K562 (cell line): ENCODE data around the gene PGAP3. TPM values are rescaled to one million over a fixed set of nuclear protein-coding genes. Genes with fewer than 3 reads are reported as not detected.
A peak's percentile ranks its signal among the peaks of the same experiment; 100 is the strongest.

Experiments
- ATAC-seq: fragments of 200-7000 bp; cut with Tn5 transposase; 3 replicates; pipeline ENCODE4 v1.9.1; 2020; ENCODE audit warnings: moderate library complexity
- BruUV-seq: library from RNA; stranded (reverse); fragments of 400-500 nt; replicated peaks from 2 replicates; lab custom pipeline; 2021; lab: Mats Ljungman, UMichigan
- CTCF ChIA-PET: fragments of 300-600 bp; formaldehyde crosslinking; extraction: SDS; loops from one replicate; lab custom pipeline; 2021; ENCODE audit warnings: low intra/inter-chr PET ratio; lab: Yijun Ruan, JAX
- POLR2A ChIA-PET: fragments of 300-600, 350-650 bp; sonication (Branson Sonifier 250); formaldehyde crosslinking; extraction: SDS; loops from one replicate; lab custom pipeline; 2021; ENCODE audit warnings: antibody characterized with exemption, inconsistent platforms; lab: Yijun Ruan, JAX
- DNase-seq, 4 experiments: peaks; one replicate each; pipeline versions ENCODE4 v3.0.0 to v3.0.0-alpha.2; 2011 to 2018; ENCODE audit warnings: low spot score in 3 of 4, mixed read lengths in 3 of 4; ENCODE audit errors: extremely low read depth in 1 of 4
- FAIRE-seq: peaks from 2 replicates; lab custom pipeline; 2011; peaks lifted over from hg19 to GRCh38; lab: Jason Lieb, UNC
- H2AFZ ChIP-seq: 2 replicates; pipeline ENCODE4 v1.6.0; 2011; ENCODE audit warnings: low read depth, low read length, control low read depth, inconsistent platforms
- H3K27ac ChIP-seq: fragments of 200-600 bp; 3 replicates; pipeline ENCODE4 v1.8.0; 2011; ENCODE audit warnings: low read depth, mild to moderate bottlenecking, control low read depth, inconsistent platforms, low read length, moderate library complexity, mixed read lengths; ENCODE audit errors: extremely low read depth
- H3K27me3 ChIP-seq, 2 experiments: fragments of 300-600 bp in 1 of 2; 2 replicates in 1 of 2; 3 replicates in 1 of 2; pipeline versions ENCODE4 v1.6.0 to v1.8.0; 2011; ENCODE audit warnings: inconsistent platforms in 2 of 2, low read length in 2 of 2, mild to moderate bottlenecking in 1 of 2, mixed read lengths in 1 of 2, moderate library complexity in 1 of 2; ENCODE audit not compliant: control insufficient read depth in 2 of 2, insufficient read depth in 2 of 2
- H3K36me3 ChIP-seq: fragments of 300-600 bp; 3 replicates; pipeline ENCODE4 v1.8.0; 2011; ENCODE audit warnings: mild to moderate bottlenecking, low read length, inconsistent platforms; ENCODE audit not compliant: control insufficient read depth, insufficient read depth
- H3K4me1 ChIP-seq, 2 experiments: fragments of 200-600 bp in 1 of 2; replicated peaks in 1 of 2; 2 replicates in 1 of 2; 3 replicates in 1 of 2; pipeline versions ENCODE4 v1.5.1 to v1.8.0; 2011; ENCODE audit warnings: inconsistent platforms in 2 of 2, low read length in 2 of 2, mild to moderate bottlenecking in 1 of 2, mixed read lengths in 1 of 2, moderate library complexity in 1 of 2; ENCODE audit not compliant: control insufficient read depth in 2 of 2, insufficient read depth in 2 of 2
- H3K4me2 ChIP-seq: 2 replicates; pipeline ENCODE4 v1.6.1; 2011; ENCODE audit warnings: low read length, control low read depth, inconsistent platforms, mixed read lengths; ENCODE audit not compliant: insufficient read depth
- H3K4me3 ChIP-seq: fragments of 200-600 bp; sonication (generic), shearing (Covaris generic); 2 replicates; pipeline ENCODE4 v1.5.1; 2016; ENCODE audit warnings: control low read depth, inconsistent platforms
- H3K79me2 ChIP-seq: fragments of 200-600 bp; 3 replicates; pipeline ENCODE4 v1.8.0; 2011; ENCODE audit warnings: low read length, inconsistent platforms; ENCODE audit not compliant: control insufficient read depth, insufficient read depth
- H3K9ac ChIP-seq, 2 experiments: 2 replicates each; pipeline versions ENCODE4 v1.6.0 to v1.6.1; 2011; ENCODE audit warnings: low read depth in 2 of 2, low read length in 2 of 2, control low read depth in 1 of 2, inconsistent platforms in 1 of 2, mild to moderate bottlenecking in 1 of 2, mixed read lengths in 1 of 2; ENCODE audit not compliant: insufficient read depth in 1 of 2
- H3K9me1 ChIP-seq: one replicate; pipeline ENCODE4 v1.6.0; 2011; ENCODE audit warnings: inconsistent platforms, mild to moderate bottlenecking, low read length, moderate library complexity; ENCODE audit not compliant: control insufficient read depth, insufficient read depth
- H3K9me3 ChIP-seq: replicated peaks from 2 replicates; pipeline ENCODE4 v1.5.1; 2011; ENCODE audit warnings: low read depth, low read length, inconsistent platforms; ENCODE audit not compliant: control insufficient read depth, insufficient read depth
- H4K20me1 ChIP-seq: replicated peaks from 2 replicates; pipeline ENCODE4 v1.6.1; 2011; ENCODE audit warnings: low read length, inconsistent platforms, mixed read lengths; ENCODE audit not compliant: control insufficient read depth, insufficient read depth
- BRD4 ChIP-seq: fragments of 200-600 bp; sonication (generic); IDR thresholded peaks from 2 replicates; pipeline ENCODE4 v1.6.1; 2017; ENCODE audit warnings: inconsistent platforms
- CBX1 ChIP-seq: sonication (generic); IDR thresholded peaks from 2 replicates; pipeline ENCODE4 v1.6.1; 2016; ENCODE audit warnings: antibody characterized with exemption, low read depth, mild to moderate bottlenecking
- COPS2 ChIP-seq: fragments of 450-650 bp; conservative IDR thresholded peaks from 2 replicates; pipeline ENCODE4 v1.6.1; 2016; ENCODE audit warnings: mild to moderate bottlenecking, moderate library complexity
- HNRNPLL ChIP-seq: fragments of 200-400 bp; formaldehyde crosslinking; IDR thresholded peaks from 2 replicates; pipeline ENCODE4 v1.6.1; 2017; ENCODE audit warnings: low read length, low read depth, mild to moderate bottlenecking; ENCODE audit not compliant: poor library complexity, severe bottlenecking
- MNT ChIP-seq, 2 experiments: fragments of 450-650 bp; conservative IDR thresholded peaks; 2 replicates each; pipeline ENCODE4 v1.6.1; 2017; ENCODE audit warnings: mild to moderate bottlenecking in 2 of 2, moderate library complexity in 2 of 2
- PTRF ChIP-seq: fragments of 450-650 bp; IDR thresholded peaks from 2 replicates; pipeline ENCODE4 v1.6.1; 2016; ENCODE audit warnings: mild to moderate bottlenecking, missing genetic modification characterization, missing compliant biosample characterization
- SRSF1 ChIP-seq: fragments of 200-400 bp; formaldehyde crosslinking; IDR thresholded peaks from 2 replicates; pipeline ENCODE4 v1.6.1; 2017; ENCODE audit warnings: mild to moderate bottlenecking, low read depth, low read length, moderate library complexity
- U2AF1 ChIP-seq: fragments of 200-400 bp; formaldehyde crosslinking; optimal IDR thresholded peaks from 2 replicates; pipeline ENCODE3; 2017; ENCODE audit warnings: mild to moderate bottlenecking, low read depth, low read length, moderate library complexity
- ZMIZ1 ChIP-seq, 2 experiments: fragments of 150-350 bp in 1 of 2; IDR thresholded peaks; 2 replicates each; pipeline ENCODE4 v1.6.1; 2012 to 2016; ENCODE audit warnings: low read depth in 2 of 2, low read length in 2 of 2, mild to moderate bottlenecking in 1 of 2, moderate library complexity in 1 of 2
- WGBS: fragments of 100-300 bp; shearing (Covaris generic); methylation state at CpG from one replicate; pipeline ENCODE4 v1.1.6; 2016; ENCODE audit warnings: low coverage, mixed read lengths; ENCODE audit not compliant: insufficient coverage; ENCODE audit errors: missing lambda C conversion rate; 5-methylcytosine and 5-hydroxymethylcytosine counted together
- in situ Hi-C: fragments of 300-500 bp; cut with MboI; formaldehyde crosslinking; loops from 4 replicates; pipeline ENCODE4 v1.15.0; 2018; ENCODE audit warnings: inconsistent platforms, mixed read lengths
- intact Hi-C: fragments of 100-400 bp; cut with micrococcal nuclease; formaldehyde crosslinking; loops from 2 replicates; pipeline ENCODE4 v1.14.2; 2022
- polyA plus RNA-seq, 8 experiments: library from polyadenylated mRNA; depleted of rRNA in 4 of 8; stranded (reverse) in 5 of 8; unstranded in 3 of 8; fragments of >200 nt; fragmentation: Nextera tagmentation in 2 of 8; fragmentation: Illumina TruSeq in 1 of 8; extraction: Ambion mirVana in 2 of 8; extraction: Trizol in 1 of 8; gene quantifications; 2 replicates each; pipeline versions ENCODE4 v1.2.1 to v1.2.3, GENCODE V29; 2011 to 2014; ENCODE audit warnings: inconsistent platforms in 1 of 8, missing spikeins in 1 of 8
- total RNA-seq, 7 experiments: library from RNA; depleted of rRNA in 6 of 7; stranded (reverse); fragments of >200 nt in 6 of 7; fragmentation: Illumina TruSeq in 2 of 7; extraction: Trizol in 2 of 7; gene quantifications; 2 replicates each; pipeline versions ENCODE4 v1.2.1 to v1.2.3, GENCODE V29; 2011 to 2021; ENCODE audit warnings: low replicate concordance in 1 of 7

The PGAP3 gene
- total and polyA plus RNA-seq, 9 of the 15 experiments (the other 6 are each of a cell fraction or from before 2014, with no cell fraction given) = 0.38 to 9.4 (median 4.5) TPM

GRCh38 chr17:39735882-39736281, 48.0 kb upstream of the PGAP3 start:
- Histone ChIP-seq H3K27ac (no peak overlapping the region), H3K36me3 (no peaks in the 10 kb centered on the region), H3K79me2 (no peaks in the 10 kb centered on the region), H3K4me2 (no peak overlapping the region), H3K9ac (peak overlapping the region in 1 of 2 experiments; percentile 55; a peak in 1 of 4 replicates), H3K9me3 (no peaks in the 10 kb centered on the region), H2AFZ (peak overlapping the region; percentile 36; the same call in 1 of the 2 replicates), H3K4me3 (no peak overlapping the region), H3K27me3 (no peaks in the 10 kb centered on the region), H3K9me1 (no peaks in the 10 kb centered on the region), H3K4me1 (peaks cover 20 to 36% of the 10 kb centered on the region in 2 experiments), H4K20me1 (no peaks in the 10 kb centered on the region)
- FAIRE-seq (no peak), ATAC-seq (no peak), DNase-seq (no peak)
- BruUV-seq = no TSS peak
- CTCF ChIA-PET = no interaction called here
- TF ChIP-seq CBX1 (no peak), ZMIZ1 (IDR thresholded peaks at IDR 0.05; ENCODE audit: low read depth in 2 of 2, low read length in 2 of 2) (no peak), MNT (conservative IDR thresholded peaks at IDR 0.05) (no peak), PTRF (tag) (no peak), HNRNPLL (no peak), COPS2 (no peak), SRSF1 (no peak), U2AF1 (no peak), BRD4 (no peak)
- 23% methylated on average over 2 of the region's 2 CpGs for WGBS
- POLR2A ChIA-PET = interaction anchor here (1.1 kb wide), 1 partner anchor 36 kb away, joined by 3 read pairs; the partner anchor contains the start of gene ERBB2
- in situ Hi-C loops (no loop called here), intact Hi-C loops (no loop called here)
